HG02759 (cell line): ENCODE results near the gene NUP133.
"Not testable (repeated sequence)": the region's sequence is repeated elsewhere in the genome, so short reads cannot be mapped to it uniquely, and the experiment has no call there.

Source experiments
- ATAC-seq: cut with Tn5 transposase; IDR thresholded peaks from one replicate; pipeline ENCODE4 v1.9.1; 2021; ENCODE audit warnings: mild to moderate bottlenecking, moderate library complexity; ENCODE audit not compliant: unreplicated experiment

NUP133 gene

DNA sequence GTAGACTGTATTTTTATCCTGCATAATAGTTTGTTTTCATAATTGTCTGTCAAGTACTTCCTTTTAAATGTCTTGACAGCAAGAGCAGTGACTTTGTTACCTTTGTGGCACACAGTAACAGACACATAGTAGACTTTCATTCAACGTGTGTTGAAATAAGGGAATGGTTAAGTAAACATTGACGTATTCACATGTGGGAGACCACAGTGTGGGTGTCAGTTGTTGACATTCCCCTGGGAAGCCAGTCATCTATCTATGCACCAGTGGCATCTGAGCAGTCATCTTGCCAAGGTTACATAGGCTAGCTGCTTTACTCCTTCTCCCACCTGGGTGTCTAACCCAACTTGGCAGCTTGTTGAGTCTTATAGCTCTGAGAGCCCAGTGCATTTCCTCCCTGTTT is 1.4 kb upstream of the NUP133 start:
- ATAC-seq: no peak

DNA sequence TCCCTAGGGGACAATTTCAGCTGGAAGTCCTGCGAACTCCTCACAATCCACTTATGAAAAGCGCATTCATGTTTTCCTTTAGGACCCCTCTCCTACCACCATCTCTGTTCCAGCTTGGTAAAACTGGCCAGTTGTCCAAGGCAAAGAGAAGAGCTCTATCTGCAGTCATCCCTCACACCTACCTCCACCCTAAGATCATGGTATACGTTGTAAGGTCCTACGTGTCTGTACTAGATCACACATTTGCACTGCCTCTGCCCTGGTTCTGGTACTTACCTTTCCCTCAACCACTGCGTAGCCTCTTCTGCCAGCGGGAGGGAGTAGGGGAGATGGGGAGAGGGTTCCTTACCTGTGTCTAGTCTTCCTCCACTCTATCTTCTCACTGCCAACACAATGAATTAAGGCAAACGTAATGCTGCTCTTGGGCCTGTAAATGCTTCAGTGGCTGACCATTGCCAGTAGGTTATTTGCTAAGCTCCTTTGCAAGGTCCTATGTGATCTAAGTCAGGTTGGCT is 739 bp upstream of the NUP133 start:
- ATAC-seq: no peak

DNA sequence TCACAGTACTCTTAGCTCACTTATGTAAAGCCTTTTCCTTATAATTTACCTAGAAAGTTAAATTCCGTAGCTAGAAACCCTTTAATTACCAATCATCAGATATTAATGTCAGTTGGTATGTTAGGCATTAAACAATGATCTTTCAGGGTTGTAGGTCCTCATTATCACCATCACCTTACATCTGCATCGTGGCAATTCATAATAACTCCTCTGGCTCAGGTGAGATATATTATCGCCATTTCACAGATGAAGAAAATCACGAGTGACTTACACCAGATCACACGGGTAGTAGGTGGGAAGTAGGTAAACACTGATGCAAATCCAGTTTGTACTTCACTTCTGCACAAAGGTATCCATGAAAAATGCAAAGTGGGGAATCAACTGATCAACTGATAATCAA is 639 bp downstream of the NUP133 start:
- ATAC-seq: peak; percentile 1

DNA sequence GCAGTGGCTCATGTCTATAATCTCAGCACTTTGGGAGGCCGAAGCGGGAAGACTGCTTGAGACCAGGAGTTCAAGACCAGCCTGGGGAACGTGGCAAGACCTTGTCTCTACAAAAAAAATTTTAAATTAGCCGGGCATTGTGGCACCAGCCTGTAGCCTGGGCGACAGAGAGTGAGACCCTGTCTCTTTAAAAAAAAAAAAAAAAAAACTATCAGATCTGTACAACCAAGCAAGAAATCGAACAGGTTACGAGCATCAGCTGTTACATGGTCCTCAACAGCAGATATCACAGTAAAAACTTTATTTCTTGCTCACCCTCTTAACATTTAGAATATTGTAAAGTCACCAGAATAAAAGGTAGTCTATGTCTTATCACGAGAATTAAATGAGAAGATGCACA is 1.5 kb downstream of the NUP133 start:
- ATAC-seq: no peak

DNA sequence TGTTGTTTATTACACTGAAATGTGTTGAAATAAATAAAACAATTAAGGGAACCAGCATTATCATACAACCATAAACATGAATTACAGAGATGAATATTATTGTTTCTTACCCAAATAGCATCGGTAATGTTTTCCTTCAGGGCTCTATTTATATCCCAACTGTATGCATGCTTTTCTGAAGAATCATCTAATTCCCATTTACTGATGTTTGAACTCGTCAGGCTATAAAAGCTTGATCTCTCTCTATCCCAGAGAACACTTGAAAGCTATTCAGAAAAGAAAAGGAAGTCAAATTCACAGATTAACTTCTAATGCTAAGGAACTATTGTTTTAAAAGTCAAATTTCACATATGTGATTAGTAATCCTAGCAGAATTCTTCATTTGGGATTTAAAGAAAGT is 12.4 kb downstream of the NUP133 start:
- no peak for ATAC-seq

DNA sequence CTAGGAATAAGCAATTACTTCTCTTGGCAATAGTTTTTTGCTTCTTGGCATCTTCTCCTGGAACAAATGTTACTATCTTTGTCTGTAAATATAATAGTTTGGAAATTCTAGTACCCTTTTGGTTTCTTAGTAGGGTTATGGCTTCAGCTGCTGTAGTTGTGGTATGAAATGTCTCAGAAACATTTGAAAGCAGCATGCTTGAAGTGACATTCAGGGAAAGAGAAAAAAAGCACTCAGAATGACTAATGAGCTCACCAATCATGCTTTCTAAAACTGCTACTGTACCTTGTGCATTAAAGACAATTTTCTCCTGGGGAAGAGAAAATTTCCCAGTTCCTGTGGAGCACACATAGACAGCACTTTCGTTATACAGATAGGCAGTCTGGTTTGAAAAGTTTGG is 21.0 kb downstream of the NUP133 start:
- ATAC-seq: no peak

DNA sequence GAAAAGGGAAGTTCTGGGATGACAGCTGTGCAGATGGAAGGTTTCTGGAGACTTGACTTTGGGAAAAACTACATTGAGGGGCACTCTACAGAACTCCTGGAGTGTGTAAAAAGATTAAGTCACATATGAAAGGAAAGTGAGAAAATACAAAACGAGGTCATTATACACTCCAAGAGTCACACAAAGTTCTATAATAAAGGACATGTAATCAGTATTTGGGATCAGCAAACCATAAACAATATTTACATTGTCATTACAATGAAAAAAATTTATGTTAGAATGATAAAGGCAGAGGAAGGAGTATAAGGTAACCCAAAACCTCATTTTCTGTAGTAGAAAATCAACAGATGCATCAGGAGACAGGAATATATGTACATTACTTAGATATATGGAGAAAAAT is 22.8 kb downstream of the NUP133 start:
- ATAC-seq: no peak

DNA sequence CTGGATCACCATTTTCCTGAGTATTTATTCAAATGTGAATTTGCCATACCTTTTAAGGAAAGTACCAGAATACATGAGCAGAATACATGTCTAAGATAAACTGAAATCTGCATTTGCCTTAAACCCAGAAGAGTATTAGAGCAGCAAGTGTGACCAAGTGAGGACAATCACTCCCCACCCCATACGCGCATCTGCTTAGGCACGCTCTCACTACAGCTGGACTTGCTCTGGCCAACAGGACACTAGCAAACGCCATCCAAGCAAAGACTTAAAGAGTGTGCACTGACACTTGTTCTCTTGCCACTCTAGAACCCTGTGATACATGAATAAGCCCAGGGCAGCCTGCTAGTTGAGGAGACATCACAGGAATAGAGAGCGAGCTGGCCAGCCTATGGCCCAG is 25.6 kb downstream of the NUP133 start:
- no peak for ATAC-seq

DNA sequence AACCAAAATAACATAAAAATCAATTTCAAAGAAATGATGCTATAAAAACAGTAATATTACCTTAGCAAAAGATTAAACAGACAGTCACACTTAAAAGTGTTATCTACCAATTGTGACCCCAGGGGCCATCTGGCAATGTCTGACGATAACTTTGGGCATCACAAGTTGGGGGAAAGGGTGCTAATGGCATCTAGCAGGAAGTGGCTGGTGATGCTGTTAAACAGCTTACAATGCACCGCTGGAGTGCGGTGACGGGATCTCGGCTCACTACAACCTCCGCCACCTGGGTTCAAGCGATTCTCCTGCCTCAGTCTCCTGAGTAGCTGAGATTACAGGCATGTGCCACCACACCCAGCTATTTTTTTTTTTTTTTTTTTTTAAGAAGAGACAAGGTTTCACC is 27.6 kb downstream of the NUP133 start:
- ATAC-seq: peak; percentile 30

DNA sequence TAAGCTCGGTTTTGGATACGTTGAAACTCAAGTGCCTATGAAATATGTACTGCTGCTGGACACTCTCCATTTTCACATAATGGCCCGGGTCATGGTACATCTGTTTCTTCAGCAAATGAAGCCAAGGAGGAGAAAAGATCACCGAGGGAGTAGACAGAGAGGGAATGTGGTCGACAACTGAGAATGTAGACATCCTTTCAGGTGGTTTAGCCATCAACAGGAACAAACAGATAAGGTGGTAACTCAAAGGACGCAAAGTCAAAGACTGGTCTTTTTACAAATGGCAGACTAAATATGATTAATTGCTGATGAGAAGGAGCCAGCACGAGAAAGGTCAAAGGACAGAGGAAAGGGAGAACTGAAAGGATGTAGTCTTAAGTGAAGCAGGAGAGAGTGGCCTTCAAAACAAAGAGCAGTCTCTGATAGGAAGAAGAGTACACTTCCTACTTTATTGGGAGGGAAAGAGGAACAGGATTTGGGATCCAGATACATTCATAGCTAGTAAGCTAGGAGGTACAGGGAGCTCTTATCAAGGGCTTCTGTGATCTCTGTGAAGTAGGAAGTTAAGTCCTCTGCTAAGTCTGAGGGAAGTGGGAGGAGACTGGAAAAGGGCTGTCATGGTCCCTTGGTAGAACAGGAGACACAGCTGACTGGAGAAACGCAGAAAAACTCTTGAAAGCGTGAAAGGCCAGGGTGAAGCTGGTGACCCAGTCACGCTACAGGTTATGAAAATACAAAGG is 28.3 kb downstream of the NUP133 start:
- ATAC-seq: peak; percentile 74

DNA sequence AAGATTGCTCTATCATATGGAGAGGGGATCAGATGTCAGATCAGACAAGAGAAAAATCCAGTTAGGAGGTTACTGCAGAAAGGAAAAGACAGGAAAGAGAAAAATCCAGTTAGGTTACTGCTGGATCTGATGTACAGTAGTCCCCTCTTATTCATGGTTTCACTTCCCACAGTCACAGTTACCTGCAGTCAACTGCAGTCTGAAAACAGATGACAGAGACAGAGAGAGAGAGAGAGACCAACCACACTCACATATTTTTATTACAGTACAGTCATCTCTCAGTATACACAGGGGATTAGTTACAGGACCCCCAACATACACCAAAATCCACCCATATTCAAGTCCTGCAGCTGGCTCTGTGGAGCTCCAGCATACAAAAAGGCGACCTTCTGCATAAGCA is 29.3 kb downstream of the NUP133 start:
- peak; percentile 71 for ATAC-seq

DNA sequence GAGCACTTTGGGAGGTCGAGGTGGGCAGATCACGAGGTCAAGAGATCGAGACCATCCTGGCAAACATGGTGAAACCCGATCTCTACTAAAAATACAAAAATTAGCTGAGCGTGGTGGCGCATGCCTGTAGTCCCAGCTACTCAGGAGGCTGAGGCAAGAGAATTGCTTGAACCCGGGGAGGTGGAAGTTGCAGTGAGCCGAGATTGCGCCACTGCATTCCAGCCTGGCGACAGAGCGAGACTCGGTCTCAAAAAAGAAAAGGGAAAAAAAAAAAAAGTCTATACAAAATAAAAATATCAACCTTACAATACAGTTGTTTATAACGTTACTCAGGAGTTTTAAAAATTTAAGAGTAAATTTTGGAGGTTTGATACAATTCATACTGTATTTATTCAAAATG is 32.3 kb downstream of the NUP133 start:
- ATAC-seq: not testable (repeated sequence)

DNA sequence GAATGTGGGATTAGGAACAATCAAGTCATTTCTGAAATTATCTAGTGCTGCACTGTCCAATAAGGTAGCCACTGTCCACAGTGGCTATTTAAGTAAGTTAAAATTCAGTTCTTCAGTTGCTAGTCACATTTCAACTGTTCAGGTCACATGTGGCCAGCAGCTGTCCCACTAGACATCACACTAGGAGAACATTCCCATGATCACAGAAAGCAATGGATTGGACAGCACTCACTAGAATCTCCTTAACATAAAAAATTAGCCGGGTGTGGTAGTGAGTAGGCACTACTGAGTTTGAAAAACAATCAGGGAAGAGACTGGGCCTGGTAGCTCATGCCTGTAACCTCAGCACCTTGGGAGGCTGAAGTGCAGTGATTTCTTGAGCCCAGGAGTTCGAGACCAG is 33.6 kb downstream of the NUP133 start:
- no peak for ATAC-seq

DNA sequence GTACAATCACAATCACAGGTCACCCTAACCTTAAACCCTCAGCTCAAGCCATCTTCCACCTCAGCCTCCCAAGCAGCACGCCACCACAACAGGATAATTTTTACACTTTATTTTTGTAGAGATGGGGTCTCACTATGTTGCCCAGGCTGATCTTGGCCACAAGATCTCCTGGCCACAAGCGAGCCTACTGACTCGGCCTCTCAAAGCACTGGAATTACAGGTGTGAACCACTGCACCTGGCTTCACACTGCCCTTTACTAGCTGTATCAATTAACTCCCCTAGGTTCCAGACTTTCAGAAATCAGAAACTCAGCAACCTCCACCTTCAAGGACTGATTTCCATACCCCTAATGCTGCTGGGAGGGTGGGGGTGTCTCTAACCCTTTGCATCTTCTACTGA is 37.0 kb downstream of the NUP133 start:
- ATAC-seq: no peak

DNA sequence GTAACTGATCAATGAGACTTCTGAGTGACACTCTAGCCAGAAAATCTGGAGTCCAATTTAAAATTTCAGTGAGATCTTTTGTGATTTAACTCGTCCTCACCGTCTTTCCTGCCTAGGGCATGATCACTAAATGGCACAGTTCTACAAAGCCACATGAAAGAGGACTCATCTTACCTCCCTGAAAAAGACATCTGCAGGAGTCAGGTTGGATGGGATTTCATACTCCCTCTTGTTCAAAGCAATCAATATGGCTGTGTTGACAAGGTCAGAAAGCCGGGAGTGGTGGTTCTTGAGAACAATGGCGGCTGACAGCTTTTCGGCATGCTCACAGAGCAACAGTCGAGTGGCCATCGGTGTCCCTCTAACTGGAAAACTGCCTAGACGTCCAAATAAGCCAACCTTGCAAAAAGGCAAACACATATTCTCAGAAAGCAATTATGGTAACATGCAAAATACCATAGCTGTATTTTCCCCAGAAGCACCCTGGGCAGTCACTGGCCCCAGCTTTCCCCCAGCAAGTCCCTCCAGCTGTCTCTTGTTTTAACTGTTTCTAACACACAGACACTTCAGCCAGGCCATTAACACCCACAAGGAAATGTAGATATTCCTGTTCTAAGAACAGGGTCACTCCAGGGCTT is 37.6 kb downstream of the NUP133 start:
- ATAC-seq: no peak

DNA sequence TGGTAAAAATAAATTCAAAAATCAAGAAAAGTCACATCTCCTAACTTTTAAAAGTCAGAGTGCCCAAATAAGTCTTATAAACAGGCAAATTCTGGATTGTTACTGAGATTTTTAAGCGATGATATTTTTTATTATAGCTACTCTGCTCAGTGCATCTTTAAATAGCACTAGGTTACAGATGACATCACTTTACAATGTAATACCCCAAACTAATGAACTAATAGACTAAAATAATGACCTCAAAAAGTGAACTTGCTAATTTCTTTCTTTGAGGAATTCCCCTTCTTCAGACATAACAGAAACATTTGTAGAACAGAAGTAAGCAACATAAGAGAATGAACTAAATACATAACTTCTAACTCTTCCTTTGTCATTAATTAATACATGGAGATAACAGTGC is 41.3 kb downstream of the NUP133 start:
- no peak for ATAC-seq

DNA sequence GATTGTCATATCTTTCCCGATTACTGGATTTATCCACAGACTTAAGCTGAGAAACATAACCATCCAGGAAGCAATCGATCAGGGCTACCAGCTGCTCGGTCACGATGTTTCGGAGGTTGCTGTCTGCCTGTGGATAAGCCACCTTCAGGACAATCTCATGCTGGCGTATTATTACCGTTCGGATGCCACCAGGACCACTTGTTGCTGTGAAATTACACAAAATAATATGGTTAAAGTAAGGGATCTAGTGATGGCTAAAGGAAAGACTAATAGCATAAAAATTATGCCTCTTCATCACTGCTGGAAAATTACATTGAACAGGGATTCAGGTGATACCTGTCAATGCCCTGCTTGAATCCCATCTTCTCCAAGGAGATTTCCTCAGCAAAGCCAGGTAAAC is 43.5 kb downstream of the NUP133 start:
- ATAC-seq: no peak

DNA sequence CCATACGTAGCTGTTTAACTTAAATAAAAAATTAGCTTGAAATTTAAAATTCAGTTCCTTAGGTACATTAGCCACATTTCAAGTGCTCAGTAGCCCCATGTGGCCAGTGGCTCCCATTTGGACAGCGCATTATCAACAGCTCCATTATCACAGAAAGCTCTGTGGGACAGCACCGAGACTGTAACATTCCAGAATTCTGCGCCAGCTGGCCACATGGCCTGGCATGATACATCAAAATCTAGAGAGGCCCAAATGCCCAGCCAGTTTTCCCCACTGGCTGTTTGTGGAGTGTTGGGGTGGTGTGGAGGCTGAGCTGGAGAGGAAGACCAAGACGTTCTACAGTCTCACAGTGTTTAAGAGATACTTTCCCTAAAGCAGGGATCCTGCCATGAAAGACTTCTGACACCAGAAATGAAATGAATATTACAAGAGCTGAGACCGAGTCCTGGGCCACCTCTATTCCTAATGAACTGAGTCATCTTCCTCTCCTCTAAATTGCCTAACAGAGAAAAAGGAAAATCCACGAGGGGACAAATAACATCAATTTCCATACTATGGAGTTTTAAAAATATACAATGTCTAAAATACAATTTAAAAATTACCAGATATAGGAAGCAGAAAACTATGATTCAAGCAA is 47.0 kb downstream of the NUP133 start:
- ATAC-seq: no peak

DNA sequence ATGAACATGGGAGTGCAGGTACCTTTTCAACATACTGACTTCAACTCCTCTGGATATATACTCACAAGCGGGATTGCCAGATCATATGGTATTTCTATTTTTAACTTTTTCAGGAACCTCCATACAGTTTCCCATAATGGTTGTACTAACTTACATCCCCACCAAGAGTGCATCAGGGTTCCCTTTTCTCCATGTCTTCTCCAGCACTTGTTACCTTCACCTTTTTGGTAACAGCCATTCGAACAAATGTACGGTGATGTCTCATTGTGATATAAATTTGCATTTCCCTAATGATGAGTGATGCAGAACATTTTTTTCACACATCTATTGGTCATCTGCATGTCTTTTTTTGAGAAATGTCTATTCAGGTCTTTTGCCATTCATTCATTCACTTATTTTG is 48.3 kb downstream of the NUP133 start:
- no peak for ATAC-seq

DNA sequence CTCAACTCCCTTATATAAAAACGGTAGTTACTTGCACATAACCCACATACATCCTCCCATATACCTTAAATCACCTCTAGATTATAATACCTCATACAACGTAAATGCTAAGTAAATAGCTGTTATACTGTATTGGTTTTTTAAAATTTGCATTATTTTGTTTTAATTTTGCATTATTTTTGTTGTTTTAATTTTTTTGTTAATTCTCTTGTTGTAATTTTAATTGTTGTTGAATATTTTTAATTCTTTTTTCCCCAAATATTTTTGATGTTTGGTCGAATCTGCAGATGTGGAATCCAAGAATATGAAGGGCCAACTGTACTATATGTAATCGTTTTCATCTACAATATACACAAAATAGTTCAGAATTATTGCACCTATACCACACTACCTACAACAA is 50.7 kb downstream of the NUP133 start:
- no peak for ATAC-seq

DNA sequence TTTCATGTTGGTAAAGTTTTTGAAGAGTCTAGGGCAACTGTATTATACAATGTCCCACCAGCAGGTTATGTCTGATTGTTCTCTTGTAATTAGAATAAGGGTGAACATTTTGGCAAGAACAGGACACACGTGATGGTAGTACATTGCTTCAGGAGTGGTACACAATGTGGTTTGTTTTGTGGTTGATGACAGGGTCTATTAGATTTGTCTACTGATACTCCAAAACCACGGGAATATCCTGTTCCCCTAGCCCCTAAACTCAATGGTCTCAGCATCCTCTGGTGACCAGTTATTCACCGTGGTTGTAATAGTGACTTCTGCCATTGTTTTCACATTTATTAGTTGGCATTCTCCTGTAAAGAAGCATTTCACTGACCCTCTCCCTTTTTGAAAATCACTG is 52.1 kb downstream of the NUP133 start:
- no peak for ATAC-seq

DNA sequence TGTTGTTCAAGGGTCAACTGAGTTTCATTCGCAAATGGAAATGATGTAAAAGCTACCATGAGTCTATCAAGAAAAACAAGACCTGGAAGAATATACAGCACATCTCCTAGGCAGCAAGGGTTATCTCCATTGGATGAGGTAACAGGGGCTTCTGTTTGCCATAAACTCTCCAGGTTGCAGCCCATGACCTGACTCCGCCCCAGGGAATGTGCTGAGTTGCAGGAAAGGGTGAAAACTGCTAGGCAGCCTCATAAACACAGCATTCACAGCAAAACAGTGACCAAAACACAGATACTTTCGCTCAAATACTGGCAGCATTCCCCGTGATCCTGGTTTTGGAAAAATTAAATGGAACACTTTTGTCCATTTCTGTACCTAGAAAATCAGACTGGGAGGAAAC is 54.1 kb downstream of the NUP133 start:
- no peak for ATAC-seq
